H1 (cell line): Measurements from ENCODE around the gene EFHC1. TPM values are rescaled to one million over a fixed set of nuclear protein-coding genes. Genes with fewer than 3 reads are reported as not detected.

Source experiments
- CBX5 ChIP-seq: fragments of 300-800, 300-1000 bp; sonication (generic); IDR thresholded peaks from 2 replicates; pipeline ENCODE4 v1.7.1; 2016; ENCODE audit warnings: antibody characterized with exemption, low read length, low read depth
- KDM5A ChIP-seq: fragments of 200-600 bp; IDR thresholded peaks from 2 replicates; pipeline ENCODE4 v1.7.1; 2012; ENCODE audit warnings: mild to moderate bottlenecking, low read length, inconsistent platforms, mixed read lengths
- MAFK ChIP-seq: IDR thresholded peaks from 2 replicates; pipeline ENCODE4 v1.6.1; 2012; ENCODE audit warnings: low read depth, mild to moderate bottlenecking, improper control_type of control experiment, low read length
- polyA plus RNA-seq, 7 experiments: library from polyadenylated mRNA; depleted of rRNA in 3 of 7; stranded (reverse) in 5 of 7; unstranded in 2 of 7; fragments of >200 nt in 5 of 7; fragments of 200-250 nt in 2 of 7; gene quantifications; 1 replicate in 5 of 7; 2 replicates in 1 of 7; 4 replicates in 1 of 7; pipeline versions ENCODE4 v1.2.1 to v1.2.3, GENCODE V29; 2011 to 2013; ENCODE audit warnings: missing spikeins in 2 of 7, mixed read lengths in 2 of 7
- total RNA-seq: library from RNA; stranded (reverse); fragmentation: NEBNext Ultra II Directional; extraction: Animal tissue kit (Norgen Biotek cat#: 25700); gene quantifications from 2 replicates; pipeline ENCODE4 v1.2.1, GENCODE V29; 2021
- TF ChIP-seq, protein P1 (sequence below): IDR thresholded peaks from 2 replicates; pipeline ENCODE4 v1.6.1; 2012; ENCODE audit warnings: inconsistent platforms

The EFHC1 gene
- total and polyA plus RNA-seq, 2 of the 8 experiments (the other 6 are each of a cell fraction or from before 2014, with no cell fraction given), result 10.5 to 16.4 TPM

DNA sequence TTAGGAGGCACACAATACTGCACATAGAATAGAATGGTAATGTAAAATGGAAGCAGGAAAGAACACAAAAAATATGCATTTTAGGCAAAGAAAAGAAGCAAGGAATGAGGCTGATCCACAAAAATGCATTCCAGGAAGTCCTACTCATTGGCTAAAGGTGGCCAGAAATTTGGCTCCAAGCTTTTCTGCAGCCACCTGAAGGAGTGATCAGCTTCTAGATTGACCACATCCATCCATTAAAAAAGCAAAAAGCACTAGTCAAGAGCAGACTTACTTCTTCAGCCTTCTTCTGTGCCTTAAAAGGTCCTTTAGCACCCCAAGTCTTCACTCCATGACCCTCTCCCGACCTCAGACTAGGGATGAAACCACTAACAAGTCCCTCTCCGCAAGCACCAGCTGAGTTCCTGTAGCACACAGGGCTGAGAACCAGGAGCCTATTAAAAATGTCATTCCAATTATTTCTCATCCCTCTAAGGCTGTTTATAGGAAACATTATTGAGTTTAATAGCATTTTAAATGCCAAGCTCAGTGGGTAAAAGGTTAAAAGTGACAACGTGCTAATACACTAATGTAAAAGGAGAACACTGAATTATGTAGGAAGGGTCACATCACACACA, 120.3 kb downstream of the EFHC1 start (continued):
- TF ChIP-seq CBX5 (no peak), KDM5A (no peak), MAFK (no peak)
- TF ChIP-seq, protein P1, sequence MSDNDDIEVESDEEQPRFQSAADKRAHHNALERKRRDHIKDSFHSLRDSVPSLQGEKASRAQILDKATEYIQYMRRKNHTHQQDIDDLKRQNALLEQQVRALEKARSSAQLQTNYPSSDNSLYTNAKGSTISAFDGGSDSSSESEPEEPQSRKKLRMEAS, result no peak
